Suprapubic skin (tissue), 4 donors: Measurements from ENCODE around the gene MAGT1. TPM values are rescaled to one million over a fixed set of nuclear protein-coding genes. Genes with fewer than 3 reads are reported as not detected.

Experiments
- DNase-seq, 2 donors: peaks; one replicate each; pipeline ENCODE4 v3.0.0-alpha.2; 2019; ENCODE audit warnings: low spot score in 2 of 2
- H3K27ac ChIP-seq: fragments of 200-600 bp; sonication (generic); one replicate; pipeline ENCODE4 v1.5.1; 2019
- H3K27me3 ChIP-seq: fragments of 200-600 bp; sonication (generic); one replicate; pipeline ENCODE4 v1.5.1; 2019
- H3K36me3 ChIP-seq: fragments of 200-600 bp; sonication (generic); one replicate; pipeline ENCODE4 v1.5.1; 2019
- H3K4me1 ChIP-seq: fragments of 200-600 bp; sonication (generic); one replicate; pipeline ENCODE4 v1.5.1; 2019
- H3K4me3 ChIP-seq: fragments of 200-600 bp; sonication (generic); one replicate; pipeline ENCODE4 v1.5.1; 2019; ENCODE audit warnings: mild to moderate bottlenecking
- H3K9me3 ChIP-seq: fragments of 200-600 bp; sonication (generic); one replicate; pipeline ENCODE4 v1.5.1; 2019
- EP300 ChIP-seq: sonication (generic); formaldehyde crosslinking; IDR thresholded peaks from one replicate; pipeline ENCODE4 v1.6.1; 2017; ENCODE audit warnings: antibody characterized with exemption
- POLR2A ChIP-seq, 2 donors: fragments of 450-650 bp; IDR thresholded peaks; one replicate each; pipeline ENCODE4 v1.6.1; 2017; ENCODE audit warnings: antibody characterized with exemption in 2 of 2, mild to moderate bottlenecking in 2 of 2, moderate library complexity in 2 of 2
- POLR2AphosphoS5 ChIP-seq, 3 donors: sonication (generic); formaldehyde crosslinking; IDR thresholded peaks; one replicate each; pipeline ENCODE4 v1.6.1; 2017; ENCODE audit warnings: antibody characterized with exemption in 3 of 3
- WGBS: methylation state at CpG from one replicate; pipeline ENCODE4 v1.1.5; 2018; 5-methylcytosine and 5-hydroxymethylcytosine counted together
- total RNA-seq, 4 donors: library from RNA; depleted of rRNA; stranded (reverse); fragments of >200 nt; gene quantifications; one replicate each; pipeline ENCODE4 v1.1.0, GENCODE V29; 2016
- TF ChIP-seq, protein P1 (sequence below), 2 donors: fragments of 200-600 bp in 1 of 2; fragments of 450-650 bp in 1 of 2; sonication (generic) in 1 of 2; IDR thresholded peaks; one replicate each; pipeline ENCODE4 v1.5.1; 2016 to 2019; ENCODE audit warnings: antibody characterized with exemption in 2 of 2, mild to moderate bottlenecking in 1 of 2, moderate library complexity in 1 of 2

Gene MAGT1
- total RNA-seq, 4 donors from 2014 or later = 30.8 to 45.5 (median 38.5) TPM

- H3K27ac ChIP-seq = no peak overlapping the region
- WGBS = 74% methylated on average over 9 of the region's 9 CpGs
- DNase-seq = no peak
- TF ChIP-seq POLR2A (IDR thresholded peaks at IDR 0.05) (no peak), EP300 (no peak), POLR2AphosphoS5 (IDR thresholded peaks at IDR 0.05) (no peak)
- TF ChIP-seq, protein P1, sequence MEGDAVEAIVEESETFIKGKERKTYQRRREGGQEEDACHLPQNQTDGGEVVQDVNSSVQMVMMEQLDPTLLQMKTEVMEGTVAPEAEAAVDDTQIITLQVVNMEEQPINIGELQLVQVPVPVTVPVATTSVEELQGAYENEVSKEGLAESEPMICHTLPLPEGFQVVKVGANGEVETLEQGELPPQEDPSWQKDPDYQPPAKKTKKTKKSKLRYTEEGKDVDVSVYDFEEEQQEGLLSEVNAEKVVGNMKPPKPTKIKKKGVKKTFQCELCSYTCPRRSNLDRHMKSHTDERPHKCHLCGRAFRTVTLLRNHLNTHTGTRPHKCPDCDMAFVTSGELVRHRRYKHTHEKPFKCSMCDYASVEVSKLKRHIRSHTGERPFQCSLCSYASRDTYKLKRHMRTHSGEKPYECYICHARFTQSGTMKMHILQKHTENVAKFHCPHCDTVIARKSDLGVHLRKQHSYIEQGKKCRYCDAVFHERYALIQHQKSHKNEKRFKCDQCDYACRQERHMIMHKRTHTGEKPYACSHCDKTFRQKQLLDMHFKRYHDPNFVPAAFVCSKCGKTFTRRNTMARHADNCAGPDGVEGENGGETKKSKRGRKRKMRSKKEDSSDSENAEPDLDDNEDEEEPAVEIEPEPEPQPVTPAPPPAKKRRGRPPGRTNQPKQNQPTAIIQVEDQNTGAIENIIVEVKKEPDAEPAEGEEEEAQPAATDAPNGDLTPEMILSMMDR (IDR thresholded peaks at IDR 0.05) = no peak
- no peaks in the 10 kb centered on the region for H3K27me3 ChIP-seq
- no peaks in the 10 kb centered on the region for H3K9me3 ChIP-seq
- peaks cover 3% of the 10 kb centered on the region for H3K36me3 ChIP-seq
- H3K4me1 ChIP-seq = no peaks in the 10 kb centered on the region
- no peak overlapping the region for H3K4me3 ChIP-seq
Measured at GRCh38 chrX:77820091-77820727, 75.0 kb downstream of the MAGT1 start.

- Histone ChIP-seq H3K4me3 (no peak overlapping the region), H3K4me1 (no peaks in the 10 kb centered on the region), H3K27me3 (no peaks in the 10 kb centered on the region), H3K36me3 (no peaks in the 10 kb centered on the region), H3K9me3 (no peaks in the 10 kb centered on the region), H3K27ac (no peak overlapping the region)
- DNase-seq = no peak
- 98% methylated on average over 1 of the region's 1 CpG for WGBS
- no peak for TF ChIP-seq POLR2A (IDR thresholded peaks at IDR 0.05)
- no peak for TF ChIP-seq POLR2AphosphoS5 (IDR thresholded peaks at IDR 0.05)
- no peak for TF ChIP-seq EP300
- TF ChIP-seq, protein P1 (IDR thresholded peaks at IDR 0.05) = no peak
Measured at GRCh38 chrX:77814210-77814609, 81.0 kb downstream of the MAGT1 start.

GRCh38 chrX:77802201-77802600 is 93.0 kb downstream of the MAGT1 start:
- H3K27me3 ChIP-seq = no peaks in the 10 kb centered on the region
- no peak for DNase-seq
- WGBS = 50% methylated on average over 1 of the region's 1 CpG
- TF ChIP-seq, protein P1 (IDR thresholded peaks at IDR 0.05) = no peak
- TF ChIP-seq EP300 (no peak), POLR2AphosphoS5 (IDR thresholded peaks at IDR 0.05) (no peak), POLR2A (IDR thresholded peaks at IDR 0.05) (no peak)
- no peaks in the 10 kb centered on the region for H3K36me3 ChIP-seq
- no peak overlapping the region for H3K27ac ChIP-seq
- no peaks in the 10 kb centered on the region for H3K9me3 ChIP-seq
- H3K4me3 ChIP-seq = no peak overlapping the region
- no peaks in the 10 kb centered on the region for H3K4me1 ChIP-seq

DNA sequence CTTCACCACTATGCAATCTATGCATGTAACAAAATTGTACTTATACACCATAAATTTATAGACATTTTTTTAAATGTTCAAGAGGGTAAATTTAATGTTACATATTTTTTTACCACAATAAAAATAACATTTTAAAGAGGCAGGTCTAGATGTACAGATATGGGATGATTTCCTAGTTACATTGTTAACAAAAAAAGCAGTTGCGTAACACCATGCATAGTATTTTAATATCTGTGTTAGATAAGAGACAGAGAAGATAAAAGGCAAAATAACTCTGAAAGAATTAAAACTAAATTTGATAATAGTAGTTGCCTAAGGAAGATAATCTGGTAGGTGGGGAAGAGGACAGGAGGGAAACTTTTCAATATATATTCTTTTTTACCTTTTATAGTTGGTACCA is 100.1 kb downstream of the MAGT1 start:
- no peak overlapping the region for H3K27ac ChIP-seq
- DNase-seq = no peak
- 89% methylated on average over 1 of the region's 1 CpG for WGBS
- TF ChIP-seq, protein P1 (IDR thresholded peaks at IDR 0.05) = no peak
- TF ChIP-seq POLR2A (IDR thresholded peaks at IDR 0.05) (no peak), POLR2AphosphoS5 (IDR thresholded peaks at IDR 0.05) (no peak), EP300 (no peak)
- no peak overlapping the region for H3K4me3 ChIP-seq
- no peaks in the 10 kb centered on the region for H3K36me3 ChIP-seq
- H3K9me3 ChIP-seq = no peaks in the 10 kb centered on the region
- no peaks in the 10 kb centered on the region for H3K27me3 ChIP-seq
- no peaks in the 10 kb centered on the region for H3K4me1 ChIP-seq

DNA sequence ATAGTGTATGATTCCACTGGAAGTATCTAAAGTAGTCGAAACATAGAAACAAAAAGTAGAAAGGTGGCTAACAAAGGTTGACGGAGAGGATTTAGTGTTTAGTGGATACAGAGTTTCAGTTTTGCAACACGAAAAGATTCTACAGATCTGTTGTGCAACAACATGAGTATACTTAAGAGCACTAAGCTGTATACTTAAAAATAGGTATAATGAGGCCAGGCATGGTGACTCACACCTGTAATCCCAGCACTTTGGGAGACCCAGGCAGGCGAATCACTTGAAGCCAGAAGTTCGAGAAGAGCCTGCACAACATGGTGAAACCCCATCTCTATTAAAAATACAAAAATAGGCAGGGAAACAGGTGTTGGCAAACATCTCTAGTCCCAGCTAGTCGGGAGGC is 101.3 kb downstream of the MAGT1 start:
- WGBS = 81% methylated on average over 6 of the region's 6 CpGs

More for the DNA sequence above, 101.3 kb downstream of the MAGT1 start:
- no peaks in the 10 kb centered on the region for H3K27me3 ChIP-seq
- H3K4me1 ChIP-seq = no peaks in the 10 kb centered on the region
- DNase-seq = no peak
- H3K27ac ChIP-seq = no peak overlapping the region
- no peaks in the 10 kb centered on the region for H3K36me3 ChIP-seq
- no peak for TF ChIP-seq POLR2AphosphoS5 (IDR thresholded peaks at IDR 0.05)
- no peak for TF ChIP-seq EP300
- TF ChIP-seq, protein P1 (IDR thresholded peaks at IDR 0.05) = no peak
- no peak for TF ChIP-seq POLR2A (IDR thresholded peaks at IDR 0.05)
- H3K4me3 ChIP-seq = no peak overlapping the region
- no peaks in the 10 kb centered on the region for H3K9me3 ChIP-seq
